NCI-H345 (cell line): Measurements from ENCODE around the gene FPGS.
"Not testable (repeated sequence)": the region's sequence is repeated elsewhere in the genome, so short reads cannot be mapped to it uniquely, and the experiment has no call there.

Source experiments
- DNase-seq: peaks from one replicate; lab custom pipeline; 2025; lab: John Stamatoyannopoulos, UW

Gene FPGS

GRCh38 chr9:127771570-127772189 is 31.0 kb upstream of the FPGS start:
- DNase-seq = no peak

GRCh38 chr9:127772603-127773002 is 30.1 kb upstream of the FPGS start:
- no peak for DNase-seq

- DNase-seq = no peak
Observed at GRCh38 chr9:127773272-127773671, 29.4 kb upstream of the FPGS start.

GRCh38 chr9:127773981-127774380 is 28.7 kb upstream of the FPGS start:
- no peak for DNase-seq

- no peak for DNase-seq
Observed at GRCh38 chr9:127776195-127776923, 26.3 kb upstream of the FPGS start.

GRCh38 chr9:127776924-127777289 is 25.8 kb upstream of the FPGS start:
- no peak for DNase-seq

- no peak for DNase-seq
Observed at GRCh38 chr9:127777368-127777980, 25.2 kb upstream of the FPGS start.

- DNase-seq = no peak
Observed at GRCh38 chr9:127778280-127779135, 24.2 kb upstream of the FPGS start, which contains the start of gene SH2D3C. Gene SH2D3C (minus strand): TSS chr9:127778666. CDS start chr9:127778627, 39 bp downstream.

GRCh38 chr9:127779136-127779981 is 23.3 kb upstream of the FPGS start:
- no peak for DNase-seq

GRCh38 chr9:127780126-127780885 is 22.4 kb upstream of the FPGS start:
- no peak for DNase-seq

- not testable (repeated sequence) for DNase-seq
Observed at GRCh38 chr9:127780909-127781308, 21.8 kb upstream of the FPGS start.

- no peak for DNase-seq
Observed at GRCh38 chr9:127781806-127782205, 20.9 kb upstream of the FPGS start.

GRCh38 chr9:127783111-127784008 is 19.3 kb upstream of the FPGS start:
- no peak for DNase-seq

GRCh38 chr9:127785023-127785932 is 17.4 kb upstream of the FPGS start:
- peak; percentile 88 for DNase-seq

- peak; percentile 91 for DNase-seq
Observed at GRCh38 chr9:127785933-127786772, 16.5 kb upstream of the FPGS start, which contains the start of gene CDK9. Gene CDK9 (plus strand): TSS chr9:127786034. CDS start chr9:127786149, 115 bp downstream.

GRCh38 chr9:127786773-127787104 is 15.9 kb upstream of the FPGS start:
- DNase-seq = no peak

- no peak for DNase-seq
Observed at GRCh38 chr9:127788337-127789011, 14.2 kb upstream of the FPGS start.
